Heart left ventricle (tissue), 16 donors: ENCODE measurements around the gene LHFPL2. TPM values are rescaled to one million over a fixed set of nuclear protein-coding genes. Genes with fewer than 3 reads are reported as not detected.
A peak's percentile ranks its signal among the peaks of the same experiment; 100 is the strongest.

Source experiments
- ATAC-seq, 4 donors: fragments of 200-7000 bp; cut with Tn5 transposase; one replicate each; pipeline ENCODE4 v1.9.1; 2020 to 2022; ENCODE audit warnings: moderate library complexity in 4 of 4, mild to moderate bottlenecking in 3 of 4, moderate number of reproducible peaks in 1 of 4
- DNase-seq, 5 donors: peaks; one replicate each; pipeline ENCODE4 v3.0.0-alpha.2; 2020
- H3K27ac ChIP-seq, 12 donors: fragments of 200-600 bp; sonication (generic) in 4 of 12; one replicate each; pipeline versions ENCODE4 v1.5.0 to v1.8.0; 2016 to 2022; ENCODE audit warnings: mild to moderate bottlenecking in 2 of 12
- H3K27me3 ChIP-seq, 9 donors: fragments of 200-600 bp; sonication (generic) in 2 of 9; one replicate each; pipeline versions ENCODE4 v1.5.1 to v1.8.0; 2016 to 2022; ENCODE audit warnings: mild to moderate bottlenecking in 3 of 9
- H3K36me3 ChIP-seq, 9 donors: fragments of 200-600 bp; sonication (generic) in 2 of 9; one replicate each; pipeline versions ENCODE4 v1.5.0 to v1.8.0; 2018 to 2022; ENCODE audit warnings: mild to moderate bottlenecking in 2 of 9
- H3K4me1 ChIP-seq, 12 donors: fragments of 200-600 bp; sonication (generic) in 4 of 12; one replicate each; pipeline versions ENCODE4 v1.5.0 to v1.8.0; 2016 to 2022; ENCODE audit warnings: mild to moderate bottlenecking in 3 of 12
- H3K4me3 ChIP-seq, 12 donors: fragments of 200-600 bp; sonication (generic) in 4 of 12; one replicate each; pipeline versions ENCODE4 v1.5.0 to v1.8.0; 2017 to 2022; ENCODE audit warnings: mild to moderate bottlenecking in 9 of 12, moderate library complexity in 4 of 12
- H3K9me3 ChIP-seq, 12 donors: fragments of 200-600 bp; sonication (generic) in 4 of 12; one replicate each; pipeline versions ENCODE4 v1.5.0 to v1.8.0; 2016 to 2022; ENCODE audit warnings: mild to moderate bottlenecking in 1 of 12
- CTCF ChIP-seq, 12 donors: fragments of 200-600 bp; sonication (generic) in 4 of 12; IDR thresholded peaks; one replicate each; pipeline versions ENCODE4 v1.5.0 to v1.8.0; 2018 to 2022; ENCODE audit warnings: antibody characterized with exemption in 12 of 12, mild to moderate bottlenecking in 5 of 12
- POLR2A ChIP-seq, 2 donors: fragments of 450-650 bp; IDR thresholded peaks; one replicate each; pipeline ENCODE4 v1.6.1; 2017; ENCODE audit warnings: antibody characterized with exemption in 2 of 2, mild to moderate bottlenecking in 2 of 2, moderate library complexity in 2 of 2
- WGBS, 4 donors: extraction: QIAGEN DNeasy Blood & Tissue Kit in 2 of 4; methylation state at CpG; one replicate each; pipeline versions ENCODE4 v1.1.5 to v1.1.7; 2013 to 2018; 5-methylcytosine and 5-hydroxymethylcytosine counted together
- intact Hi-C, 10 donors: fragments of 100-400 bp; cut with DNase I; formaldehyde crosslinking; loops; one replicate each; pipeline versions ENCODE4 v1.11.1 to v1.14.2; 2022
- polyA plus RNA-seq, 2 donors: library from polyadenylated mRNA; stranded (reverse); fragments of 200-250 nt; gene quantifications; one replicate each; pipeline ENCODE4 v1.2.3, GENCODE V29; 2013
- total RNA-seq, 9 donors: library from RNA; depleted of rRNA in 2 of 9; stranded (reverse); fragments of >200 nt in 2 of 9; fragmentation: NEBNext Ultra II Directional in 3 of 9; extraction: Animal tissue kit (Norgen Biotek cat#: 25700) in 3 of 9; gene quantifications; one replicate each; pipeline versions ENCODE4 v1.1.0 to v1.2.4, GENCODE V29; 2016 to 2023
- donor health status: ischemic (EF 13 %, LVEDD 7.1; RV severe dilation, severe dysfunction).
- donor health status: healthy with polysubstance abuse.
- donor health status: DM: no; HTN: yes; CAD: no.
- donor health status: DM: no; HTN: no; CAD: no.
- donor health status: ischemic (EF 25% LVEDD 6.9; RV normal size, moderate dysfunction).
- donor health status: ischemic (EF 25% LVEDD 5.7; RV mildly dilated, moderate dysfunction).
- donor health status: healthy.
- donor health status: DM: yes; HTN: yes; CAD: no.
- donor health status: ischemic (EF 35%, LVEDD 5.7; RV mildly dilated, moderate dysfunction).
- donor health status: nonischemic (EF 11% LVEDD 7.7; RV severe dilation, severe dysfunction).
- donor health status: DM: yes; HTN: yes; CAD: no.
- donor health status: PGD.
- donor health status: ischemic (EF 29% LVEDD 5.4; RV normal size, mild dysfunction).
- donor health status: nonischemic (EF 23%, LVEDD 6.1; RV moderate dilation, normal function).

LHFPL2 gene
- total and polyA plus RNA-seq, 11 donors: 1.8 to 35.6 (median 10.1) TPM

GRCh38 chr5:78594610-78595457 is 53.7 kb downstream of the LHFPL2 start:
- H3K36me3 ChIP-seq: no peaks in the 10 kb centered on the region
- ATAC-seq: peak; percentile 63 to 86 (median 80)
- TF ChIP-seq POLR2A (IDR thresholded peaks at IDR 0.05) (no peak), CTCF (IDR thresholded peaks at IDR 0.05) (no peak)
- peaks cover 0 to 69% (median 31%) of the 10 kb centered on the region in 12 donors for H3K4me1 ChIP-seq
- intact Hi-C loops: loop anchor here in 3 of 10 donors (5.0 to 10.0 kb wide), 3 partner anchors 48 to 52 kb away; partner anchors contain the start of gene LHFPL2 (in 1 of the 3)
- no peaks in the 10 kb centered on the region for H3K9me3 ChIP-seq
- no peaks in the 10 kb centered on the region for H3K27me3 ChIP-seq
- H3K27ac ChIP-seq: peak overlapping the region in 10 of 12 donors; percentile 7 to 66 (median 56)
- WGBS, 4 donors: 53 to 69% (median 61%) methylated on average over 7 of the region's 7 CpGs
- DNase-seq: peak in 2 of 5 donors; percentile 35 to 51
- no peak overlapping the region for H3K4me3 ChIP-seq

- no peak overlapping the region for H3K4me3 ChIP-seq
Observed at GRCh38 chr5:78594021-78594420, 54.6 kb downstream of the LHFPL2 start.

GRCh38 chr5:78593465-78593864 is 55.1 kb downstream of the LHFPL2 start:
- DNase-seq (no peak), ATAC-seq (no peak)
- H3K27ac ChIP-seq: no peak overlapping the region
- H3K27me3 ChIP-seq: no peaks in the 10 kb centered on the region
- H3K4me1 ChIP-seq: peaks cover 0 to 73% (median 33%) of the 10 kb centered on the region in 12 donors
- WGBS, 4 donors: 89 to 98% (median 94%) methylated on average over 2 of the region's 2 CpGs
- no peaks in the 10 kb centered on the region for H3K36me3 ChIP-seq
- H3K4me3 ChIP-seq: no peak overlapping the region
- H3K9me3 ChIP-seq: no peaks in the 10 kb centered on the region
- intact Hi-C loops: loop anchor here in 1 of 10 donors (10.0 kb wide), 1 partner anchor 49 kb away; no protein-coding TSS in a partner anchor
- TF ChIP-seq CTCF (IDR thresholded peaks at IDR 0.05) (no peak), POLR2A (IDR thresholded peaks at IDR 0.05) (no peak)

More at GRCh38 chr5:78594021-78594420, 54.6 kb downstream of the LHFPL2 start:
- Histone ChIP-seq H3K9me3 (no peaks in the 10 kb centered on the region), H3K27me3 (no peaks in the 10 kb centered on the region), H3K4me1 (peaks cover 0 to 69% (median 31%) of the 10 kb centered on the region in 12 donors), H3K27ac (peak overlapping the region in 6 of 12 donors; percentile 17 to 66 (median 56)), H3K36me3 (no peaks in the 10 kb centered on the region)
- 43 to 53% (median 47%) methylated on average over 3 of the region's 3 CpGs for WGBS, 4 donors
- intact Hi-C loops: loop anchor here in 1 of 10 donors (10.0 kb wide), 1 partner anchor 49 kb away; no protein-coding TSS in a partner anchor
- DNase-seq (no peak), ATAC-seq (no peak)
- TF ChIP-seq CTCF (IDR thresholded peaks at IDR 0.05): no peak
- no peak for TF ChIP-seq POLR2A (IDR thresholded peaks at IDR 0.05)

GRCh38 chr5:78592735-78593386 is 55.7 kb downstream of the LHFPL2 start:
- H3K4me1 ChIP-seq: peaks cover 0 to 73% (median 39%) of the 10 kb centered on the region in 12 donors
- H3K36me3 ChIP-seq: no peaks in the 10 kb centered on the region
- H3K27ac ChIP-seq: no peak overlapping the region
- no peak for TF ChIP-seq CTCF (IDR thresholded peaks at IDR 0.05)
- H3K4me3 ChIP-seq: no peak overlapping the region
- intact Hi-C loops: loop anchor here in 1 of 10 donors (10.0 kb wide), 1 partner anchor 48 kb away; no protein-coding TSS in a partner anchor
- DNase-seq (peak in 1 of 5 donors; percentile 46), ATAC-seq (peak; percentile 15 to 53 (median 42))
- no peaks in the 10 kb centered on the region for H3K9me3 ChIP-seq
- WGBS, 4 donors: 45 to 75% (median 52%) methylated on average over 7 of the region's 7 CpGs
- no peaks in the 10 kb centered on the region for H3K27me3 ChIP-seq
